Coronary artery (tissue), 2 donors: ENCODE results near the gene ARL5B.
"Not testable (repeated sequence)": the region's sequence is repeated elsewhere in the genome, so short reads cannot be mapped to it uniquely, and the experiment has no call there.

ENCODE experiments used
- DNase-seq: peaks from one replicate; pipeline ENCODE4 v3.0.0-alpha.2; 2017; ENCODE audit warnings: low spot score
- H3K27ac ChIP-seq, 2 donors: fragments of 200-600 bp; sonication (generic); one replicate each; pipeline ENCODE4 v1.5.1; 2016 to 2019
- H3K4me3 ChIP-seq: fragments of 200-600 bp; sonication (generic); 2 replicates; pipeline ENCODE4 v1.5.1; 2016; ENCODE audit warnings: mild to moderate bottlenecking, moderate library complexity
- CTCF ChIP-seq: fragments of 200-600 bp; sonication (generic); IDR thresholded peaks from one replicate; pipeline ENCODE4 v1.5.1; 2019; ENCODE audit warnings: antibody characterized with exemption

The ARL5B gene

GRCh38 chr10:18659125-18659818 lies at the start of gene ARL5B:
TSS of gene ARL5B (plus strand) at chr10:18659431. CDS start at chr10:18659638, 207 bp downstream.
- no peak for TF ChIP-seq CTCF
- Histone ChIP-seq H3K27ac (peak within 1 kb of the TSS; percentile 97), H3K4me3 (peak within 1 kb of the TSS; percentile 87)
- peak; percentile 99 for DNase-seq

- Histone ChIP-seq H3K27ac (no peak overlapping the region), H3K4me3 (no peak overlapping the region)
- TF ChIP-seq CTCF = no peak
- no peak for DNase-seq
Observed at GRCh38 chr10:18610517-18610916, 48.7 kb upstream of the ARL5B start.

- no peak overlapping the region for H3K4me3 ChIP-seq
- TF ChIP-seq CTCF = no peak
- no peak for DNase-seq
- no peak overlapping the region for H3K27ac ChIP-seq
Observed at GRCh38 chr10:18611168-18611567, 48.1 kb upstream of the ARL5B start.

- TF ChIP-seq CTCF = no peak
- H3K27ac ChIP-seq = no peak overlapping the region
- no peak overlapping the region for H3K4me3 ChIP-seq
- no peak for DNase-seq
Observed at GRCh38 chr10:18615618-18616017, 43.6 kb upstream of the ARL5B start.

GRCh38 chr10:18616337-18616736 lies 42.9 kb upstream of the ARL5B start:
- Histone ChIP-seq H3K27ac (no peak overlapping the region), H3K4me3 (no peak overlapping the region)
- no peak for DNase-seq
- TF ChIP-seq CTCF = no peak

GRCh38 chr10:18619016-18619415 lies 40.2 kb upstream of the ARL5B start:
- no peak overlapping the region for H3K4me3 ChIP-seq
- no peak for TF ChIP-seq CTCF
- no peak overlapping the region for H3K27ac ChIP-seq
- no peak for DNase-seq

GRCh38 chr10:18620856-18621255 lies 38.4 kb upstream of the ARL5B start:
- DNase-seq = no peak
- TF ChIP-seq CTCF = no peak
- Histone ChIP-seq H3K27ac (no peak overlapping the region), H3K4me3 (no peak overlapping the region)

- not testable (repeated sequence) for DNase-seq, H3K27ac ChIP-seq, H3K4me3 ChIP-seq
Observed at GRCh38 chr10:18623671-18624070, 35.6 kb upstream of the ARL5B start.
